IgD-negative memory B cell (primary cell): ENCODE measurements around the gene DAB2. TPM values are rescaled to one million over a fixed set of nuclear protein-coding genes. Genes with fewer than 3 reads are reported as not detected.

Experiments
- H3K27ac Mint-ChIP-seq, 3 donors: one replicate each; pipeline ENCODE4 v1.8.0; 2020 to 2022; ENCODE audit warnings: mild to moderate bottlenecking in 3 of 3, mixed read lengths in 3 of 3, moderate library complexity in 1 of 3
- H3K27me3 Mint-ChIP-seq: one replicate; pipeline ENCODE4 v1.8.0; 2021; ENCODE audit warnings: mixed read lengths
- H3K36me3 Mint-ChIP-seq: one replicate; pipeline ENCODE4 v1.8.0; 2020; ENCODE audit warnings: mild to moderate bottlenecking, mixed read lengths
- H3K4me1 Mint-ChIP-seq, 3 donors: one replicate each; pipeline ENCODE4 v1.8.0; 2020 to 2022; ENCODE audit warnings: mixed read lengths in 3 of 3, mild to moderate bottlenecking in 1 of 3
- H3K4me3 Mint-ChIP-seq, 4 donors: one replicate each; pipeline ENCODE4 v1.8.0; 2020 to 2022; ENCODE audit warnings: mild to moderate bottlenecking in 4 of 4, mixed read lengths in 4 of 4, moderate library complexity in 3 of 4
- H3K9me3 Mint-ChIP-seq, 3 donors: one replicate each; pipeline ENCODE4 v1.8.0; 2020 to 2021; ENCODE audit warnings: mixed read lengths in 3 of 3, mild to moderate bottlenecking in 1 of 3
- polyA plus RNA-seq: library from polyadenylated mRNA; unstranded; fragments of 300-500 nt; fragmentation: Illumina TruSeq; gene quantifications from one replicate; pipeline ENCODE4 v1.2.3, GENCODE V29; 2021

The DAB2 gene
- polyA plus RNA-seq = 0.20 TPM

- Mint-ChIP-seq H3K4me3 (peak within 1 kb of the TSS; percentile 68 to 92 (median 80)), H3K36me3 (peaks cover 3% of the 10 kb centered on the region), H3K4me1 (peaks cover 0 to 4% (median 3%) of the 10 kb centered on the region in 3 donors), H3K27me3 (peaks cover 32% of the 10 kb centered on the region), H3K27ac (peak within 1 kb of the TSS in 1 of 3 donors; percentile 39), H3K9me3 (no peaks in the 10 kb centered on the region)
Measured at GRCh38 chr5:39424736-39425637, at the start of gene DAB2. Gene DAB2 (minus strand): TSS chr5:39424980. CDS start chr5:39394320, 30,660 bp downstream.

GRCh38 chr5:39473156-39473775, 48.5 kb upstream of the DAB2 start:
- Mint-ChIP-seq H3K27me3 (peaks cover 3% of the 10 kb centered on the region), H3K4me3 (no peak overlapping the region), H3K27ac (no peak overlapping the region), H3K4me1 (peaks cover 0 to 3% (median 2%) of the 10 kb centered on the region in 3 donors), H3K9me3 (no peaks in the 10 kb centered on the region), H3K36me3 (peaks cover 3% of the 10 kb centered on the region)

- H3K27ac Mint-ChIP-seq = no peak overlapping the region
Measured at GRCh38 chr5:39471836-39472508, 47.2 kb upstream of the DAB2 start.

DNA sequence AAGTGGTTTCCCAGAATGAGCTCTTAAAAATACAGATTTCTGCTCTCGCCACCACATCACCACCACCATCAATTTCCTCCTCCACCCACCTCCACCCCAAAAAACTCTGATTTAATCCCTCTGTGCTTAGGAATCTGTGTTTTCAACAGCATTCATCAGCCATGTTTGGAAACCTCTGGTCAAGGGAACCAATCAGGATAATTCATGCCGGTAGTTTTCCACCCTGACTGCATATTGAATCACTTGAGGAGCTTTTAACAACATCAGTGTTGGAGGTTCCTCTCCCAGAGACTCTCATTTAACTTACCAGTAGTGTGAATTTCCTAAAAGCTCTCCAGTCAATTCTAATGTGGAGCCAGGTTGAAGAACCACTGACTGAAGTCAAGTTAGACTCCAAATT, 46.0 kb upstream of the DAB2 start:
- Mint-ChIP-seq H3K27ac (no peak overlapping the region), H3K4me3 (no peak overlapping the region), H3K4me1 (peaks cover 0 to 3% (median 2%) of the 10 kb centered on the region in 3 donors), H3K9me3 (no peaks in the 10 kb centered on the region), H3K36me3 (no peaks in the 10 kb centered on the region), H3K27me3 (peaks cover 4% of the 10 kb centered on the region)

More at GRCh38 chr5:39471836-39472508, 47.2 kb upstream of the DAB2 start:
- Mint-ChIP-seq H3K4me1 (peaks cover 0 to 3% (median 2%) of the 10 kb centered on the region in 3 donors), H3K27me3 (peaks cover 3% of the 10 kb centered on the region), H3K36me3 (peaks cover 3% of the 10 kb centered on the region), H3K9me3 (no peaks in the 10 kb centered on the region), H3K4me3 (no peak overlapping the region)

DNA sequence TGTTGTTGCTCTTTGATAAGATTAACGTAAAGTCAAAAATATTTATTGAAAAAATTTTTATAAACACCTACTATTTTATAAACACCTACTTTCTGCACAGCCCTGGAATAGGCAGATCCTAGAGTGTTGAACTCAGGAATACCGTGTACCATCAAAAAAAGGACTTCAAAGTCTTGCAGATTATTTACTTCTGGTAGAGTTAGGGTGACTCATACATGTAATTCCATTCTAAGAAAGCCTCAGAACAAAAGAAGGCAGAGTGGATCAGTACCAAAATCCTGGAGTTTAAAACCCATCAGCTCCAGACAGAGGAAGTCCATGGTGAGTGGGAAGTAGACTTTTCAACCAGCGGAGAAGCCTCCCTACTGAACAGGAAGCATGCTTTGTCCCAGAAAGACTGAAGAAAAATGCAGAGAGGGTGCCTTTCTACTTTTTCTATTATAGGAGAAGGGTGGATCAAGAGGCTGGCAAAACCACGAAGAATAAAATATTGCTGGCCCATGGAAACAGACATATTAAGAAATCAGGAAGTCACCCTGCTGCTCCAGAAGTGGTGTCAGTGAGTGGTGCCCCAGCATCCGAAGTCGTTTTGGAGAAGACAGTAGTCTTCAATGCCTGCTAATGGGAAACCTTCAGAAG, 45.1 kb upstream of the DAB2 start:
- no peaks in the 10 kb centered on the region for H3K36me3 Mint-ChIP-seq
- no peaks in the 10 kb centered on the region for H3K9me3 Mint-ChIP-seq
- H3K27me3 Mint-ChIP-seq = peaks cover 3% of the 10 kb centered on the region
- peaks cover 0 to 3% (median 2%) of the 10 kb centered on the region in 3 donors for H3K4me1 Mint-ChIP-seq
- H3K27ac Mint-ChIP-seq = no peak overlapping the region
- no peak overlapping the region for H3K4me3 Mint-ChIP-seq

GRCh38 chr5:39469176-39469575, 44.4 kb upstream of the DAB2 start:
- Mint-ChIP-seq H3K4me1 (peaks cover 0 to 3% (median 2%) of the 10 kb centered on the region in 3 donors), H3K36me3 (peaks cover 1% of the 10 kb centered on the region), H3K27me3 (peaks cover 3% of the 10 kb centered on the region), H3K4me3 (no peak overlapping the region), H3K27ac (no peak overlapping the region), H3K9me3 (peaks cover 0 to 2% (median 0%) of the 10 kb centered on the region in 3 donors)

DNA sequence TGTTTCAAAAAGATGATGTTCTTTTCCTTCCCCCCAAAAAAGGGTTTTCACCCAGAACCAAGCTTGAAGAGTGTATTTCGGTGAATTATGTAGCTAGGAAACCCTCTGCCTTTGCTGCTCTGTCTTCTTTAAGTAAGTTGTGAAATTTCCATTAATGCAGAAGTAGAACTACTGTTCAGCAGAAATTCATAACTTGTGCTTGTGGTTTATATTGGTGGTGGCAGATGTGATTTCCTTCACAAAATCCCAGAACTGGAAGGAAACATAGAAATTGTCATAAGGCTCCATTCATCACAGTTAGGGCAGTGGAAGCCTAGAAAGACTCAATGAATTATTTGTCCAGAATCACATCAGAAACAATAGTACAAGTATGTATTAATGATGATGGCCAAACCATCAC, 42.1 kb upstream of the DAB2 start:
- Mint-ChIP-seq H3K27me3 (peaks cover 3% of the 10 kb centered on the region), H3K9me3 (peaks cover 0 to 2% (median 0%) of the 10 kb centered on the region in 3 donors)

GRCh38 chr5:39465843-39466242, 41.1 kb upstream of the DAB2 start:
- H3K27ac Mint-ChIP-seq = no peak overlapping the region
- peaks cover 3% of the 10 kb centered on the region for H3K27me3 Mint-ChIP-seq
- peaks cover 0 to 2% (median 0%) of the 10 kb centered on the region in 3 donors for H3K9me3 Mint-ChIP-seq
- peaks cover 5 to 12% (median 8%) of the 10 kb centered on the region in 3 donors for H3K4me1 Mint-ChIP-seq
- no peak overlapping the region for H3K4me3 Mint-ChIP-seq
- H3K36me3 Mint-ChIP-seq = peaks cover 1% of the 10 kb centered on the region

More for the DNA sequence above, 42.1 kb upstream of the DAB2 start:
- H3K4me1 Mint-ChIP-seq = peaks cover 0 to 5% (median 3%) of the 10 kb centered on the region in 3 donors
- peaks cover 1% of the 10 kb centered on the region for H3K36me3 Mint-ChIP-seq
- no peak overlapping the region for H3K4me3 Mint-ChIP-seq
- H3K27ac Mint-ChIP-seq = no peak overlapping the region

GRCh38 chr5:39465097-39465496, 40.3 kb upstream of the DAB2 start:
- Mint-ChIP-seq H3K4me3 (no peak overlapping the region), H3K4me1 (peaks cover 7 to 17% (median 9%) of the 10 kb centered on the region in 3 donors), H3K27ac (no peak overlapping the region), H3K27me3 (peaks cover 2% of the 10 kb centered on the region), H3K9me3 (peaks cover 0 to 2% (median 0%) of the 10 kb centered on the region in 3 donors), H3K36me3 (peaks cover 1% of the 10 kb centered on the region)

GRCh38 chr5:39464088-39464487, 39.3 kb upstream of the DAB2 start:
- H3K9me3 Mint-ChIP-seq = peaks cover 0 to 2% (median 0%) of the 10 kb centered on the region in 3 donors
- H3K4me1 Mint-ChIP-seq = peaks cover 6 to 16% (median 7%) of the 10 kb centered on the region in 3 donors
- peaks cover 1% of the 10 kb centered on the region for H3K36me3 Mint-ChIP-seq
- no peak overlapping the region for H3K27ac Mint-ChIP-seq
- no peak overlapping the region for H3K4me3 Mint-ChIP-seq
- H3K27me3 Mint-ChIP-seq = peaks cover 2% of the 10 kb centered on the region

DNA sequence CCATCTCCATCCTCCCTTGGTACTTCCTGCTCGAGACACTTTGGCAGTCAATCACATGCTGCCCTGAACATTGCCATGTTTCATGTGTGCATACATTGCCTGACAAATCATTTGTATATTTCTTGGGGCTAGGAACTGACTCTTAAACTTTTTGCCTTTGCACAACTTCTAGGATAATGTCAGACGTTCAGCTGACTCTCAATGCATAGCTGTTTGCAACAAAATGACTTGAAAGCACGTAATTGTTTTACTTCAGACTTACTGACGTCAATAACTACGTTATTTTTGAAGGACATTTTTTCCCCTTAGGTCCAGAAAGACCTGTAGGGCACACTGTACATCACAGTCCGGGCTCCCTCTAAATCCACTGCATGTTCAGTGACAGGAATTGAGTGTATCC, 37.4 kb upstream of the DAB2 start:
- Mint-ChIP-seq H3K27ac (no peak overlapping the region), H3K36me3 (peaks cover 3% of the 10 kb centered on the region), H3K4me3 (no peak overlapping the region), H3K4me1 (peaks cover 11 to 16% (median 11%) of the 10 kb centered on the region in 3 donors), H3K9me3 (peaks cover 0 to 2% (median 0%) of the 10 kb centered on the region in 3 donors), H3K27me3 (peaks cover 6% of the 10 kb centered on the region)

DNA sequence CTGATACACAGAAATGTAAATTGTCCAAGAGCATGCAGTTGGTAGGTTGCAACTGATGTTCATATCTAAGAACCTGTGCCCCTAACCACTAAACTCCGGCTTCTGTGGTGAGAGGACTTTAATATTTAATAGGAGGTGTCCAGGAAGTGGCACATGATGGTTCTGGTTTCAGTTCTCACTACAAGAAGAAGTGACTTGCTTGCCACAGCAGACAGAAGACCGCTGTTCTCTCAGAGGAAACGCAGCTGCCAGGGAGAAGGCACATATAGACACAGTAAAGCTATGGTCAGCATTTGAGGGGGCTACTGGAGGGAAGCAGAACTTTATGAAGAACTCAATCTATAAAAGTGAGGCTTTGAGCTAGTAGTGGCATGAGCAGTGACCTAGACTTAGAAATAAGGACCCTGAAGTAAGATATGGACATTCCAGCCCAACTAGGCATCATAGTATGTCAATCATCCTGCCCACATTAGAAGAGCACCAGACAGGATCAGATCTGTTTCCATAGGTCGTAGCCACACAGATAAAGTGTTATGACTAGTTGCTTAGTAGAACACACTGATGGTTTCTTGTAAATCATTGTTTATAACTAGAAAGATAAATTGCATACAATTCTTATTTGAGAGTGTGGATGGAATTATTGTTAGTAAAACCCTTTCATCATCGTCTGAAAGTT, 36.4 kb upstream of the DAB2 start:
- Mint-ChIP-seq H3K4me1 (peaks cover 12 to 20% (median 13%) of the 10 kb centered on the region in 3 donors), H3K9me3 (peaks cover 0 to 2% (median 0%) of the 10 kb centered on the region in 3 donors), H3K4me3 (peak overlapping the region in 2 of 4 donors; percentile 30), H3K27me3 (peaks cover 11% of the 10 kb centered on the region), H3K27ac (peak overlapping the region in 1 of 3 donors; percentile 5), H3K36me3 (peaks cover 3% of the 10 kb centered on the region)

- H3K4me1 Mint-ChIP-seq = peaks cover 13 to 25% (median 22%) of the 10 kb centered on the region in 3 donors
- H3K27ac Mint-ChIP-seq = no peak overlapping the region
- H3K36me3 Mint-ChIP-seq = peaks cover 3% of the 10 kb centered on the region
- H3K4me3 Mint-ChIP-seq = no peak overlapping the region
- peaks cover 18% of the 10 kb centered on the region for H3K27me3 Mint-ChIP-seq
- peaks cover 0 to 2% (median 0%) of the 10 kb centered on the region in 3 donors for H3K9me3 Mint-ChIP-seq
Measured at GRCh38 chr5:39459907-39460306, 35.1 kb upstream of the DAB2 start.

DNA sequence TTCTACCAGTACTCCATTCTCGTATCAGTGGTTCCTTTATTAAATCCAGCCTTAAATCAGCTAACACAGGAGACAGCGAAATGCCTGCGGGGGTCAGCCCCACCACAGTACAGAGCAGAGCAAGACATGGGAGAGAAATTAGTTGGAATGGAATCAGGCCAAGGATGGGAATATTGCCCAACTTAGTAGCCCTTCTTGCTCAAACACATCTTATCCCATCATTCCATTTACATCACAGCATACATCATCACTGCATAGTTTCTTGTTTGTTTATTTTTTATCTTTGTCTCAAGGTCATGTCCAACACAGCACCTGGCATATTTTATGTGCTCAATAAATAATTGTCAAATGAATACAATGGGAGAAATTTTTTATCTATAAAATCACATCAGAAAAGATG, 34.3 kb upstream of the DAB2 start:
- Mint-ChIP-seq H3K27ac (no peak overlapping the region), H3K4me1 (peaks cover 13 to 25% (median 22%) of the 10 kb centered on the region in 3 donors), H3K27me3 (peaks cover 18% of the 10 kb centered on the region)

More for the DNA sequence above, 34.3 kb upstream of the DAB2 start:
- peaks cover 2% of the 10 kb centered on the region for H3K36me3 Mint-ChIP-seq
- no peaks in the 10 kb centered on the region for H3K9me3 Mint-ChIP-seq
- no peak overlapping the region for H3K4me3 Mint-ChIP-seq
